ENCODE measurements around the gene VLDLR.

Gene VLDLR

GRCh38 chr9:2622461-2623287, 1.1 kb downstream of the VLDLR start:
- Histone ChIP-seq H3K4me3 (replicated peaks; ENCODE audit: low read depth, low read length) (peak overlapping the region; percentile 54), H3K27me3 (replicated peaks; ENCODE audit: control insufficient read depth, insufficient read depth, low read length) (no peaks in the 10 kb centered on the region), H3K36me3 (ENCODE audit: control insufficient read depth, insufficient read depth, low read length) (no peaks in the 10 kb centered on the region)
- no peak for TF ChIP-seq CTCF (IDR thresholded peaks at IDR 0.05; ENCODE audit: insufficient read depth, low read length, poor library complexity, severe bottlenecking)
- DNase-seq (ENCODE audit: extremely low read depth, insufficient read length) = no peak

- no peaks in the 10 kb centered on the region for H3K36me3 ChIP-seq (ENCODE audit: control insufficient read depth, insufficient read depth, low read length)
- no peak for DNase-seq (ENCODE audit: extremely low read depth, insufficient read length)
- no peaks in the 10 kb centered on the region for H3K27me3 ChIP-seq (replicated peaks; ENCODE audit: control insufficient read depth, insufficient read depth, low read length)
- no peak overlapping the region for H3K4me3 ChIP-seq (replicated peaks; ENCODE audit: low read depth, low read length)
- TF ChIP-seq CTCF (IDR thresholded peaks at IDR 0.05; ENCODE audit: insufficient read depth, low read length, poor library complexity, severe bottlenecking) = no peak
Measured at GRCh38 chr9:2623288-2624050, 1.9 kb downstream of the VLDLR start.

- no peak for TF ChIP-seq CTCF (IDR thresholded peaks at IDR 0.05; ENCODE audit: insufficient read depth, low read length, poor library complexity, severe bottlenecking)
- no peak overlapping the region for H3K4me3 ChIP-seq (replicated peaks; ENCODE audit: low read depth, low read length)
- DNase-seq (ENCODE audit: extremely low read depth, insufficient read length) = no peak
- no peaks in the 10 kb centered on the region for H3K27me3 ChIP-seq (replicated peaks; ENCODE audit: control insufficient read depth, insufficient read depth, low read length)
- H3K36me3 ChIP-seq (ENCODE audit: control insufficient read depth, insufficient read depth, low read length) = no peaks in the 10 kb centered on the region
Measured at GRCh38 chr9:2624051-2624682, 2.6 kb downstream of the VLDLR start.

GRCh38 chr9:2625427-2625826, 3.8 kb downstream of the VLDLR start:
- no peak for TF ChIP-seq CTCF (IDR thresholded peaks at IDR 0.05; ENCODE audit: insufficient read depth, low read length, poor library complexity, severe bottlenecking)

GRCh38 chr9:2628919-2629318, 7.3 kb downstream of the VLDLR start:
- Histone ChIP-seq H3K27me3 (replicated peaks; ENCODE audit: control insufficient read depth, insufficient read depth, low read length) (no peaks in the 10 kb centered on the region), H3K4me3 (replicated peaks; ENCODE audit: low read depth, low read length) (no peak overlapping the region), H3K36me3 (ENCODE audit: control insufficient read depth, insufficient read depth, low read length) (no peaks in the 10 kb centered on the region)
- no peak for TF ChIP-seq CTCF (IDR thresholded peaks at IDR 0.05; ENCODE audit: insufficient read depth, low read length, poor library complexity, severe bottlenecking)
- DNase-seq (ENCODE audit: extremely low read depth, insufficient read length) = no peak

More at GRCh38 chr9:2625427-2625826, 3.8 kb downstream of the VLDLR start:
- H3K27me3 ChIP-seq (replicated peaks; ENCODE audit: control insufficient read depth, insufficient read depth, low read length) = no peaks in the 10 kb centered on the region
- H3K36me3 ChIP-seq (ENCODE audit: control insufficient read depth, insufficient read depth, low read length) = no peaks in the 10 kb centered on the region
- DNase-seq (ENCODE audit: extremely low read depth, insufficient read length) = no peak
- H3K4me3 ChIP-seq (replicated peaks; ENCODE audit: low read depth, low read length) = no peak overlapping the region
